Measurements from ENCODE around the gene ZNF467. TPM values are rescaled to one million over a fixed set of nuclear protein-coding genes. Genes with fewer than 3 reads are reported as not detected.

The ZNF467 gene
- total RNA-seq = 0.49 and 2.7 TPM in 2 replicates

DNA sequence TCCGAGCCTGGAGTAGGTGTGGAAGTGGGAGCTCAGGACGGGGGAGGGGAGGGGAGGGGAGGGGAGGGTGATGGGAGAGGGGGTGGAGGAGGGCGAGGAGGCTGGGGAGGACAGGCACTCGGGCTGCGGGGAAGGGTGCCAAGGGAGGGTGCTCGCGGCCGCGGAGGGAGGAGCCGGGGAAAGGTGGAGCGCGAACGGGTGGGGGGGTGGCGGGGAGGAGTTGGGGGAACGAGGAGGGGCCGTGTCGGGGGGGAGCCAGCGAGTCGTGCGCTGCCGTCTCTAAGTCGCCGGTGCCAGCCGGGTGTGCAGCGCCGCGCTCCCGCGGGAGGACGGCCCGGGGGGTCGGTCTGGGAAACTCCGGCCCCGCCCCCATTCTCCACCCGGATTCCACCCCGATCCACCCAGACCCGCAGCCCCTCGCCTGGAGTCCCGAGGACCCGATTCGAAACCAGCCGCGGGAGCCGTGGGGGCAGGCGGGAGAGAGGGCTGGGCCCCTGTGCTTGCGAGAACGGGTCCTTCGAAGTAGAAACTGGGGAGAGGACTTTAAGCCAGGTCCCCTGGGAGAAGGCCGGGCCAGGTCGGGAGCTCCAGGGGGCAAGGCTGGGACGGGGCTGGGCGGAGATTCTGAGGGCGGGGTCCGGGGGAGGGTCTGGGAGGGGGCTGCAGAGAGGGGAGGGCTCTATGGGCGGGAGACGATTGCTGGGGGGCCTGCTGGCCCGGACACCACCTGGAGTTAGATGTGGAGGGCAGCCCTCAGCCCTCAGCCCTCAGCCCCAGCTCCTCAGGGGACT, at the start of gene ZNF467:
Gene ZNF467 (minus strand): TSS at position 143 of the 791 bp plus-strand sequence. CDS start 2,556 bp downstream, outside the sequence.

Other genes starting within 250 kb of the ZNF467 start
- gene ZNF862, start 64.8 kb upstream of the ZNF467 start, total RNA-seq = 5.5 and 16.5 TPM in 2 replicates
- 7.6 and 11.3 TPM in 2 replicates for gene ATP6V0E2, start 100.4 kb upstream of the ZNF467 start, total RNA-seq

Data from bladder microvascular endothelial cell (primary cell).